Stomach (tissue), 9 donors: ENCODE measurements around the gene BCL2L1. TPM values are rescaled to one million over a fixed set of nuclear protein-coding genes. Genes with fewer than 3 reads are reported as not detected.

ENCODE experiments used
- DNase-seq, 2 donors: peaks; one replicate each; pipeline versions ENCODE4 v3.0.0 to v3.0.0-alpha.2; 2013 to 2019
- H3K27ac ChIP-seq, 5 donors: fragments of 200-600 bp in 4 of 5; sonication (generic) in 4 of 5; one replicate each; pipeline ENCODE4 v1.5.1; 2013 to 2019; ENCODE audit warnings: mild to moderate bottlenecking in 1 of 5, moderate library complexity in 1 of 5
- H3K27me3 ChIP-seq, 3 donors: fragments of 200-600 bp; sonication (generic); one replicate each; pipeline ENCODE4 v1.5.1; 2017 to 2019; ENCODE audit warnings: mixed run types in 1 of 3
- H3K36me3 ChIP-seq, 4 donors: fragments of 200-600 bp; sonication (generic); 1 replicate in 3 of 4; 2 replicates in 1 of 4; pipeline ENCODE4 v1.5.1; 2016 to 2019
- H3K4me1 ChIP-seq, 4 donors: fragments of 200-600 bp; sonication (generic); one replicate each; pipeline ENCODE4 v1.5.1; 2016 to 2019
- H3K4me3 ChIP-seq, 4 donors: fragments of 200-600 bp; sonication (generic) in 3 of 4; one replicate each; pipeline ENCODE4 v1.5.1; 2016 to 2019; ENCODE audit warnings: mild to moderate bottlenecking in 1 of 4
- H3K9me3 ChIP-seq, 4 donors: fragments of 200-600 bp; sonication (generic); one replicate each; pipeline ENCODE4 v1.5.1; 2016 to 2019
- CTCF ChIP-seq, 7 experiments: fragments of 450-650 bp in 4 of 7; fragments of 200-600 bp in 3 of 7; sonication (generic) in 3 of 7; IDR thresholded peaks; one replicate each; pipeline ENCODE4 v1.5.1; 2016 to 2019; ENCODE audit warnings: antibody characterized with exemption in 7 of 7, control low read depth in 2 of 7, mild to moderate bottlenecking in 1 of 7
- EP300 ChIP-seq: sonication (generic); formaldehyde crosslinking; IDR thresholded peaks from one replicate; pipeline ENCODE4 v1.6.1; 2017; ENCODE audit warnings: antibody characterized with exemption
- POLR2A ChIP-seq, 4 donors: fragments of 450-650 bp; IDR thresholded peaks; one replicate each; pipeline ENCODE4 v1.6.1; 2016; ENCODE audit warnings: antibody characterized with exemption in 4 of 4, control low read depth in 2 of 4, mild to moderate bottlenecking in 1 of 4, moderate library complexity in 1 of 4
- POLR2AphosphoS5 ChIP-seq, 3 donors: sonication (generic); formaldehyde crosslinking; IDR thresholded peaks; one replicate each; pipeline ENCODE4 v1.6.1; 2016; ENCODE audit warnings: antibody characterized with exemption in 3 of 3
- WGBS, 5 donors: extraction: QIAGEN DNeasy Blood & Tissue Kit in 3 of 5; methylation state at CpG; one replicate each; pipeline versions ENCODE4 v1.1.5 to v1.1.7; 2013 to 2018; 5-methylcytosine and 5-hydroxymethylcytosine counted together
- intact Hi-C: fragments of 100-400 bp; cut with DNase I; formaldehyde crosslinking; loops from one replicate; pipeline ENCODE4 v1.15.1; 2023; ENCODE audit warnings: low total_unique reads
- polyA plus RNA-seq, 3 donors: library from polyadenylated mRNA; stranded (reverse); fragments of 200-250 nt; gene quantifications; one replicate each; pipeline ENCODE4 v1.2.3, GENCODE V29; 2013
- total RNA-seq, 5 donors: library from RNA; depleted of rRNA; stranded (reverse); fragments of >200 nt; gene quantifications; one replicate each; pipeline versions ENCODE4 v1.1.0 to v1.2.3, GENCODE V29; 2014 to 2016
- donor health status: healthy with polysubstance abuse.
- donor health status: Bipolar disorder and iron deficiency.
- donor health status: healthy.

BCL2L1 gene
- total and polyA plus RNA-seq, 8 donors = 47.1 to 210 (median 70.8) TPM

- no peak for DNase-seq
- Histone ChIP-seq H3K36me3 (no peaks in the 10 kb centered on the region), H3K9me3 (no peaks in the 10 kb centered on the region), H3K4me3 (no peak overlapping the region), H3K4me1 (peaks cover 4 to 25% (median 24%) of the 10 kb centered on the region in 4 donors), H3K27ac (no peak overlapping the region), H3K27me3 (no peaks in the 10 kb centered on the region)
- WGBS, 5 donors = 83 to 88% (median 86%) methylated on average over 8 of the region's 8 CpGs
- intact Hi-C loops = no loop called here
- no peak for TF ChIP-seq POLR2AphosphoS5 (IDR thresholded peaks at IDR 0.05)
- no peak for TF ChIP-seq EP300
- TF ChIP-seq POLR2A (IDR thresholded peaks at IDR 0.05) = no peak
- TF ChIP-seq CTCF (IDR thresholded peaks at IDR 0.05) = no peak
Observed at GRCh38 chr20:31615416-31615815, 107.3 kb downstream of the BCL2L1 start.

Other genes with a start within 250 kb of the BCL2L1 start
- 1 to 10 TPM in 1 of 5 donors, not detected in 4; 1.1 TPM for gene DEFB124, start 247.7 kb downstream of the BCL2L1 start, total RNA-seq
- gene DEFB124, start 247.7 kb downstream of the BCL2L1 start, polyA plus RNA-seq = under 1 TPM in 1 of 3 donors, not detected in 2; 0.28 TPM
- 1 to 10 TPM in 2 of 5 donors, not detected in 3; 1.3 to 1.6 TPM for gene REM1, start 247.6 kb downstream of the BCL2L1 start, total RNA-seq
- gene REM1, start 247.6 kb downstream of the BCL2L1 start, polyA plus RNA-seq = 1 to 10 TPM; 1.1 to 2.1 (median 1.1) TPM
- gene HM13, start 208.4 kb downstream of the BCL2L1 start, total RNA-seq = 100 to 1,000 TPM in 1 of 5 donors, 10 to 100 TPM in 4; 10.7 to 103 (median 56.9) TPM
- gene HM13, start 208.4 kb downstream of the BCL2L1 start, polyA plus RNA-seq = 100 to 1,000 TPM; 119 to 181 (median 165) TPM
- gene ID1, start 117.6 kb downstream of the BCL2L1 start, total RNA-seq = 100 to 1,000 TPM; 315 to 475 (median 378) TPM
- 100 to 1,000 TPM; 168 to 585 (median 350) TPM for gene ID1, start 117.6 kb downstream of the BCL2L1 start, polyA plus RNA-seq
- 1 to 10 TPM in 2 of 5 donors, not detected in 3; 1.8 to 4.2 TPM for gene COX4I2, start 85.0 kb downstream of the BCL2L1 start, total RNA-seq
- gene COX4I2, start 85.0 kb downstream of the BCL2L1 start, polyA plus RNA-seq = 1 to 10 TPM; 1.8 to 6.7 (median 4.8) TPM
- gene TPX2, start 16.4 kb upstream of the BCL2L1 start, total RNA-seq = 10 to 100 TPM in 1 of 5 donors, 1 to 10 TPM in 4; 5.3 to 11.4 (median 7.6) TPM
- 1 to 10 TPM; 1.7 to 7.1 (median 3.3) TPM for gene TPX2, start 16.4 kb upstream of the BCL2L1 start, polyA plus RNA-seq
- gene MYLK2, start 96.5 kb upstream of the BCL2L1 start, total RNA-seq = under 1 TPM in 2 of 5 donors, not detected in 3; 0.37 to 0.45 TPM
- under 1 TPM; 0.19 to 0.43 (median 0.31) TPM for gene MYLK2, start 96.5 kb upstream of the BCL2L1 start, polyA plus RNA-seq
- gene FOXS1, start 122.7 kb upstream of the BCL2L1 start, total RNA-seq = 1 to 10 TPM in 1 of 5 donors, not detected in 4; 1.1 TPM
- gene FOXS1, start 122.7 kb upstream of the BCL2L1 start, polyA plus RNA-seq = under 1 TPM in 2 of 3 donors, not detected in 1; 0.43 to 0.44 TPM
- gene DUSP15, start 147.7 kb upstream of the BCL2L1 start, total RNA-seq = 1 to 10 TPM in 1 of 5 donors, under 1 TPM in 1, not detected in 3; 0.45 to 3.9 TPM
- gene DUSP15, start 147.7 kb upstream of the BCL2L1 start, polyA plus RNA-seq = 1 to 10 TPM; 2.1 to 4.7 (median 2.9) TPM
- gene TTLL9, start 147.8 kb upstream of the BCL2L1 start, total RNA-seq = under 1 TPM in 2 of 5 donors, not detected in 3; 0.18 to 0.43 TPM
- gene TTLL9, start 147.8 kb upstream of the BCL2L1 start, polyA plus RNA-seq = under 1 TPM in 1 of 3 donors, not detected in 2; 0.15 TPM
- gene PDRG1, start 229.2 kb upstream of the BCL2L1 start, total RNA-seq = 1 to 10 TPM in 3 of 5 donors, under 1 TPM in 1, not detected in 1; 0.58 to 2.8 (median 1.7) TPM
- 10 to 100 TPM; 14.0 to 18.6 (median 14.1) TPM for gene PDRG1, start 229.2 kb upstream of the BCL2L1 start, polyA plus RNA-seq
- under 1 TPM in 3 of 5 donors, not detected in 2; under 0.01 to 0.58 (median 0.37) TPM for gene XKR7, start 245.3 kb upstream of the BCL2L1 start, total RNA-seq
- under 1 TPM in 1 of 3 donors, not detected in 2; 0.06 TPM for gene XKR7, start 245.3 kb upstream of the BCL2L1 start, polyA plus RNA-seq